Ishikawa (cell line): ENCODE measurements around the gene CUEDC1.

Experiments
- CEBPB ChIP-seq: IDR thresholded peaks from 2 replicates; pipeline ENCODE4 v1.6.1; 2012
- CREB1 ChIP-seq: IDR thresholded peaks from 2 replicates; pipeline ENCODE4 v1.6.1; 2012; ENCODE audit warnings: low read depth
- EGR1 ChIP-seq: IDR thresholded peaks from 2 replicates; pipeline ENCODE4 v1.6.1; 2012
- MAX ChIP-seq: IDR thresholded peaks from 2 replicates; pipeline ENCODE4 v1.6.1; 2012
- REST ChIP-seq: IDR thresholded peaks from 2 replicates; pipeline ENCODE4 v1.6.1; 2012; ENCODE audit warnings: low read depth, mild to moderate bottlenecking
- YY1 ChIP-seq: IDR thresholded peaks from 2 replicates; pipeline ENCODE4 v1.6.1; 2012; ENCODE audit warnings: low read depth
- ZBTB7A ChIP-seq: IDR thresholded peaks from 2 replicates; pipeline ENCODE4 v1.6.1; 2012; ENCODE audit warnings: low read depth

DNA sequence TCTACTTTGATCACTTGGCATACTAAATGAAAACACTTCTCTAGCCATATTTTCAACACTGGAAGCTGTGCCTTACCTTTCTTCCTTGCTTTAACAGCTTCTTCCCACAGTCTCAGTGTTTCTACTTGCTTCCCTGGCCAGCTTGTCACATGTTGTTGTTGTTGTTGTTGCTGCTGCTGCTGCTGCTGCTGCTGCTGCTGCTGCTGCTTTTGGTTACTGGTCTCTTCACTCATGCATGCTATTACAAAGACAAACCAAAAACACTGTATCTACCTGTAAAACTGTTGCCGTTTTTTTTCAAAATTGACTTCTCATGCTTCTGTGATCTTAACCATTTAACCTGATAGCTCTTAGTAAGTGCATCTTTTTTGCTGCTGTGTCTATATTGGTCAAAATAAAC, 23.9 kb upstream of the CUEDC1 start:
- TF ChIP-seq REST (no peak), EGR1 (no peak), MAX (no peak), CEBPB (no peak), YY1 (no peak), ZBTB7A (no peak), CREB1 (no peak)
